Measurements from ENCODE around the gene AKNA. TPM values are rescaled to one million over a fixed set of nuclear protein-coding genes. Genes with fewer than 3 reads are reported as not detected.

AKNA gene
- total and polyA plus RNA-seq, 2 of the 8 experiments (the other 6 are each of a cell fraction or from before 2014, with no cell fraction given), result 21.0 to 27.4 TPM

- Histone ChIP-seq H2BK12ac (ENCODE audit: low read depth, low read length) (no peak overlapping the region), H3K23me2 (ENCODE audit: low read depth, low read length) (no peaks in the 10 kb centered on the region), H3K14ac (ENCODE audit: insufficient read length) (no peak overlapping the region), H2BK20ac (ENCODE audit: low read length) (no peak overlapping the region), H3K27me3 (replicated peaks in 1 of 4; ENCODE audit: control insufficient read depth in 3 of 4, extremely low read depth in 1 of 4, insufficient read depth in 3 of 4, low read length in 3 of 4) (no peaks in the 10 kb centered on the region; a peak in 1 of 7 replicates), H3K18ac (ENCODE audit: extremely low read depth, low read length) (no peak overlapping the region), H3K36me3 (ENCODE audit: control insufficient read depth in 2 of 4, insufficient read depth in 4 of 4, low read length in 3 of 4) (no peaks in the 10 kb centered on the region), H3K56ac (replicated peaks; ENCODE audit: insufficient read length, low read depth, low read length) (no peak overlapping the region), H3K9ac (replicated peaks in 1 of 4; ENCODE audit: extremely low read depth in 1 of 4, low read depth in 3 of 4, low read length in 3 of 4) (no peak overlapping the region), H4K5ac (ENCODE audit: insufficient read length, low read depth, low read length) (no peak overlapping the region), H2AK5ac (ENCODE audit: low read depth, low read length) (no peak overlapping the region), H3K79me2 (ENCODE audit: control insufficient read depth in 1 of 2, insufficient read depth in 2 of 2, low read length in 2 of 2) (no peaks in the 10 kb centered on the region), H4K20me1 (replicated peaks in 1 of 2; ENCODE audit: control insufficient read depth in 1 of 2, insufficient read depth in 2 of 2, low read length in 2 of 2) (peaks cover 0 to 3% of the 10 kb centered on the region in 2 experiments), H3K27ac (ENCODE audit: low read depth, low read length) (no peak overlapping the region), H4K91ac (replicated peaks; ENCODE audit: insufficient read length, low read length) (no peak overlapping the region), H2AFZ (ENCODE audit: low read length) (no peak overlapping the region), H3K4ac (replicated peaks; ENCODE audit: insufficient read length, low read depth, low read length) (no peak overlapping the region), H3K4me3 (ENCODE audit: extremely low read depth in 1 of 4, insufficient read depth in 2 of 4, low read depth in 3 of 4, low read length in 4 of 4) (no peak overlapping the region), H2BK5ac (ENCODE audit: low read depth, low read length) (no peak overlapping the region), H3K79me1 (ENCODE audit: low read depth, low read length) (no peaks in the 10 kb centered on the region), H3K23ac (ENCODE audit: insufficient read length) (no peak overlapping the region), H3K4me2 (ENCODE audit: insufficient read depth in 1 of 2, low read depth in 2 of 2, low read length in 2 of 2) (no peak overlapping the region), H3K9me3 (ENCODE audit: insufficient read depth in 2 of 2, low read depth in 1 of 2, low read length in 1 of 2) (no peaks in the 10 kb centered on the region), H2BK15ac (ENCODE audit: low read length) (no peak overlapping the region), H2BK120ac (replicated peaks; ENCODE audit: low read depth, low read length) (no peak overlapping the region), H3K4me1 (replicated peaks in 1 of 4; ENCODE audit: control insufficient read depth in 3 of 4, insufficient read depth in 4 of 4, low read length in 3 of 4) (peaks cover 0 to 6% (median 0%) of the 10 kb centered on the region in 4 experiments; a peak in 3 of 7 replicates), H4K8ac (ENCODE audit: extremely low read depth, insufficient read depth, low read length) (no peak overlapping the region)
- FAIRE-seq (no peak), DNase-seq (ENCODE audit: low read depth in 1 of 2, low spot score in 2 of 2) (no peak)
- ChIA-PET CTCF (ENCODE audit: partially characterized antibody) (interaction anchor here (1.1 to 22.5 kb wide), 7 partner anchors 9 to 232 kb away, joined by 3 to 271 read pairs (median 76); partner anchors contain the start of genes TEX53 and WHRN), POLR2A (ENCODE audit: partially characterized antibody) (interaction anchor here (0.7 kb wide), 1 partner anchor 19 kb away, joined by 3 read pairs; no protein-coding TSS in a partner anchor)
- TF ChIP-seq KDM5A (IDR thresholded peaks at IDR 0.05; ENCODE audit: low read length), result no peak
- TF ChIP-seq RBBP5 (IDR thresholded peaks at IDR 0.05; ENCODE audit: borderline replicate concordance, low read depth, low read length), result no peak
- no peak for TF ChIP-seq E2F6 (IDR thresholded peaks at IDR 0.05)
- TF ChIP-seq NANOG (IDR thresholded peaks at IDR 0.05; ENCODE audit: insufficient read depth, low read depth, low read length, poor library complexity, severe bottlenecking), result no peak
- WGBS, 2 experiments (ENCODE audit: extremely low coverage in 1 of 2, insufficient coverage in 1 of 2, insufficient read length in 1 of 2, insufficient replicate concordance in 2 of 2, low coverage in 1 of 2, low lambda C conversion rate in 2 of 2, missing lambda C conversion rate in 1 of 2), result 89% methylated on average over 4 of the region's 4 CpGs; no CpG with 5 or more reads in 1 of the 2 experiments
These were observed 43.2 kb upstream of the AKNA start for GRCh38 chr9:114431003-114431402.
